ENCODE measurements around the gene PCDHGC4. TPM values are rescaled to one million over a fixed set of nuclear protein-coding genes. Genes with fewer than 3 reads are reported as not detected.
A peak's percentile ranks its signal among the peaks of the same experiment; 100 is the strongest.

Gene PCDHGC4
- total RNA-seq, 1 experiment from 2014 or later = 0.40 TPM

- no peaks in the 10 kb centered on the region for H3K9me3 Mint-ChIP-seq (ENCODE audit: unreplicated experiment)
- ChIA-PET CTCF (interaction anchor here (0.6 to 4.8 kb wide), 29 partner anchors 11 to 602 kb away, joined by 3 to 75 read pairs (median 6); partner anchors contain the start of genes DIAPH1, PCDHB10, PCDHB14 and PCDHGA10), POLR2A (interaction anchor here (0.6 to 4.5 kb wide), 18 partner anchors 8 to 251 kb away, joined by 3 to 82 read pairs (median 6); partner anchors contain the start of genes PCDHGA12, PCDHGC4 and TAF7)
- TSS peak; percentile 53 for BruUV-seq (replicated peaks)
- peak overlapping the region; percentile 94 for H3K4me3 Mint-ChIP-seq (ENCODE audit: unreplicated experiment)
- no peak for TF ChIP-seq CTCF (IDR thresholded peaks at IDR 0.05; ENCODE audit: unreplicated experiment)
- DNase-seq (ENCODE audit: unreplicated experiment) = peak; percentile 58
- H3K4me1 Mint-ChIP-seq (ENCODE audit: insufficient read depth, unreplicated experiment) = peaks cover 18% of the 10 kb centered on the region
- intact Hi-C loops (cut with micrococcal nuclease) = loop anchor here (1.0 kb wide), 1 partner anchor 48 kb away; no protein-coding TSS in a partner anchor
- H3K27me3 Mint-ChIP-seq (ENCODE audit: insufficient read depth, unreplicated experiment) = no peaks in the 10 kb centered on the region
- H3K36me3 Mint-ChIP-seq (ENCODE audit: insufficient read depth, unreplicated experiment) = peaks cover 31% of the 10 kb centered on the region
- H3K27ac Mint-ChIP-seq (ENCODE audit: low read depth, unreplicated experiment) = peak overlapping the region; percentile 84
Measured at GRCh38 chr5:141476132-141476911, 8.5 kb upstream of the PCDHGC4 start.

GRCh38 chr5:141477044-141477575 lies 7.7 kb upstream of the PCDHGC4 start:
- no peaks in the 10 kb centered on the region for H3K27me3 Mint-ChIP-seq (ENCODE audit: insufficient read depth, unreplicated experiment)
- CTCF ChIA-PET = interaction anchor here (0.6 to 4.8 kb wide), 19 partner anchors 12 to 731 kb away, joined by 3 to 75 read pairs (median 5); partner anchors contain the start of genes PCDHGA10 and PCDHGA12
- no TSS peak for BruUV-seq (replicated peaks)
- no peak for DNase-seq (ENCODE audit: unreplicated experiment)
- peak overlapping the region; percentile 94 for H3K4me3 Mint-ChIP-seq (ENCODE audit: unreplicated experiment)
- no peak overlapping the region for H3K27ac Mint-ChIP-seq (ENCODE audit: low read depth, unreplicated experiment)
- intact Hi-C loops (cut with micrococcal nuclease) = no loop called here
- H3K4me1 Mint-ChIP-seq (ENCODE audit: insufficient read depth, unreplicated experiment) = peaks cover 18% of the 10 kb centered on the region
- TF ChIP-seq CTCF (IDR thresholded peaks at IDR 0.05; ENCODE audit: unreplicated experiment) = no peak
- POLR2A ChIA-PET = interaction anchor here (0.6 to 4.5 kb wide), 15 partner anchors 7 to 752 kb away, joined by 3 to 82 read pairs (median 7); partner anchors contain the start of genes PCDHGA12, PCDHGC4 and TAF7
- no peaks in the 10 kb centered on the region for H3K9me3 Mint-ChIP-seq (ENCODE audit: unreplicated experiment)
- H3K36me3 Mint-ChIP-seq (ENCODE audit: insufficient read depth, unreplicated experiment) = peaks cover 31% of the 10 kb centered on the region

GRCh38 chr5:141477815-141478214 lies 7.0 kb upstream of the PCDHGC4 start:
- ChIA-PET CTCF (interaction anchor here (0.6 to 4.6 kb wide), 12 partner anchors 15 to 732 kb away, joined by 3 to 42 read pairs (median 4); partner anchors contain the start of gene PCDHGA10), POLR2A (interaction anchor here (0.6 to 4.5 kb wide), 5 partner anchors 36 to 753 kb away, joined by 3 to 82 read pairs (median 4); partner anchors contain the start of gene TAF7)
- no peak overlapping the region for H3K27ac Mint-ChIP-seq (ENCODE audit: low read depth, unreplicated experiment)
- peaks cover 18% of the 10 kb centered on the region for H3K4me1 Mint-ChIP-seq (ENCODE audit: insufficient read depth, unreplicated experiment)
- intact Hi-C loops (cut with micrococcal nuclease) = no loop called here
- no peak for DNase-seq (ENCODE audit: unreplicated experiment)
- peak overlapping the region; percentile 94 for H3K4me3 Mint-ChIP-seq (ENCODE audit: unreplicated experiment)
- H3K27me3 Mint-ChIP-seq (ENCODE audit: insufficient read depth, unreplicated experiment) = no peaks in the 10 kb centered on the region
- H3K9me3 Mint-ChIP-seq (ENCODE audit: unreplicated experiment) = no peaks in the 10 kb centered on the region
- BruUV-seq (replicated peaks) = no TSS peak
- H3K36me3 Mint-ChIP-seq (ENCODE audit: insufficient read depth, unreplicated experiment) = peaks cover 31% of the 10 kb centered on the region
- TF ChIP-seq CTCF (IDR thresholded peaks at IDR 0.05; ENCODE audit: unreplicated experiment) = no peak

Measured in MCF 10A (cell line).